Body of pancreas (tissue), 4 donors: ENCODE measurements around the gene MYO5B.

Source experiments
- CTCF ChIP-seq, 7 experiments: fragments of 450-650 bp in 4 of 7; fragments of 200-600 bp in 3 of 7; sonication (generic) in 3 of 7; IDR thresholded peaks; one replicate each; pipeline ENCODE4 v1.5.1; 2016 to 2019; ENCODE audit warnings: antibody characterized with exemption in 7 of 7
- POLR2A ChIP-seq, 3 donors: fragments of 450-650 bp; IDR thresholded peaks; one replicate each; pipeline ENCODE4 v1.6.1; 2016; ENCODE audit warnings: antibody characterized with exemption in 3 of 3, mild to moderate bottlenecking in 2 of 3

GRCh38 chr18:49848115-49848514 lies 346.8 kb downstream of the MYO5B start:
- TF ChIP-seq CTCF (IDR thresholded peaks at IDR 0.05) (no peak), POLR2A (IDR thresholded peaks at IDR 0.05) (no peak)
